ENCODE results near the gene XRN1.

DNA sequence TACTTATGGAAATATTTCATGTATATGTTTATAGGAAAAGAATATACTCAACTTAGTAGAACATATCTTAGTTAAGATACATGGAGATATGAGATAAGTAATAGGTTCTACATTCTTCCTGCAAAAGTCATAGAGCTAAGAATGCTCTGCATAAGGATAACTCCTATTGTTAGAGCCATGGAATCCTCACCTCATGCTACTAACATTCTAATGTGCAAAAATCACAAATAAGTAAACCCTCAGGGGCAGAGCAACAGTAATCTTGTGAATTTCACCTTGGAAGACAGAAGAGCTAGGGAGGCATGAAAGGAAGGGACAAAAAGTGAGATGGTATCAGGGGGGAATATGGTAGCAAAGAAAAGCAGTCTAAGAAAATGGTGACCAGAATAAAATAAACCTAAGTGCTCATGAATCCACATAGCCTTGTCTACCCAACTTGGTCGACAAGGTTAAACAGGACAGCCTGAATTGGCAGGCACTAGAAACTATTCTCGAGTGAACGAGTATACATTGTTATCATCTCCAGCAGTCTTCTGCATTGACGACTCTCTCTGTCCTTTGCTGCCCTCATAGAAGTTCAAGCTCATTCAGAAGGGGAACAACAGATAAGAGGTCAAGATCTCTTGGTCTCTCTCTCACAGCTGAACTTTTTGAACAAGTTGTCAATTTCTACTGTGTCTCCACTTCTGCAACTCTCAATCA, 52.8 kb downstream of the XRN1 start:
- TF ChIP-seq CTCF (IDR thresholded peaks at IDR 0.05) (no peak), POLR2AphosphoS5 (IDR thresholded peaks at IDR 0.05; ENCODE audit: low read depth, low read length) (no peak), SIN3A (IDR thresholded peaks at IDR 0.05; ENCODE audit: borderline replicate concordance, insufficient read depth, low read depth, low read length) (no peak), REST (IDR thresholded peaks at IDR 0.05; ENCODE audit: insufficient read depth in 1 of 2, low read depth in 2 of 2, low read length in 1 of 2) (no peak)

Measured in Panc1 (cell line).